Activated CD4-positive, alpha-beta T cell treated with anti-CD3 and anti-CD28 coated beads for 36 hours (primary cell): ENCODE data around the gene ABCC11. TPM values are rescaled to one million over a fixed set of nuclear protein-coding genes. Genes with fewer than 3 reads are reported as not detected.
"Not testable (repeated sequence)": the region's sequence is repeated elsewhere in the genome, so short reads cannot be mapped to it uniquely, and the experiment has no call there.

Experiments used
- ATAC-seq: fragments of 200-7000 bp; cut with Tn5 transposase; one replicate; pipeline ENCODE4 v1.10.0; 2021; ENCODE audit warnings: mild to moderate bottlenecking, moderate library complexity
- CTCF ChIA-PET: fragments of 350-600 bp; sonication (Branson Sonifier 250); formaldehyde crosslinking; loops from one replicate; lab custom pipeline; 2021; ENCODE audit warnings: antibody characterized with exemption; lab: Charles Lee
- POLR2A ChIA-PET: fragments of 350-600 bp; sonication (Branson Sonifier 250); formaldehyde crosslinking; loops from one replicate; lab custom pipeline; 2021; ENCODE audit warnings: antibody characterized with exemption, inconsistent platforms; lab: Charles Lee
- DNase-seq: peaks from one replicate; pipeline ENCODE4 v3.0.0-alpha.2; 2020
- H3K27ac Mint-ChIP-seq: one replicate; pipeline ENCODE4 v1.8.0; 2021; ENCODE audit warnings: mixed read lengths
- H3K27me3 Mint-ChIP-seq: one replicate; pipeline ENCODE4 v1.8.0; 2021; ENCODE audit warnings: mixed read lengths
- H3K36me3 Mint-ChIP-seq: one replicate; pipeline ENCODE4 v1.8.0; 2021; ENCODE audit warnings: low read depth, mixed read lengths
- H3K4me1 Mint-ChIP-seq: one replicate; pipeline ENCODE4 v1.8.0; 2021; ENCODE audit warnings: mixed read lengths
- H3K4me3 Mint-ChIP-seq: one replicate; pipeline ENCODE4 v1.8.0; 2021; ENCODE audit warnings: mild to moderate bottlenecking, moderate library complexity, mixed read lengths
- H3K9me3 Mint-ChIP-seq: one replicate; pipeline ENCODE4 v1.8.0; 2021; ENCODE audit warnings: low read depth, mixed read lengths
- intact Hi-C, 2 experiments: fragments of 100-400 bp; cut with DNase I in 1 of 2; cut with micrococcal nuclease in 1 of 2; formaldehyde crosslinking; loops; one replicate each; pipeline versions ENCODE4 v1.14.2 to v1.15.1; 2022 to 2024; cut with DNase I, micrococcal nuclease
- total RNA-seq, 2 experiments: library from RNA; stranded (reverse); gene quantifications; one replicate each; pipeline ENCODE4 v1.2.3, GENCODE V29; 2021

The ABCC11 gene
- total RNA-seq, 2 experiments from 2014 or later: 0.07 to 0.35 TPM

- no peaks in the 10 kb centered on the region for H3K9me3 Mint-ChIP-seq
- H3K4me1 Mint-ChIP-seq: no peaks in the 10 kb centered on the region
- no peak for ATAC-seq
- H3K36me3 Mint-ChIP-seq: no peaks in the 10 kb centered on the region
- no peak overlapping the region for H3K27ac Mint-ChIP-seq
- peaks cover 5% of the 10 kb centered on the region for H3K27me3 Mint-ChIP-seq
- DNase-seq: no peak
- intact Hi-C loops: no loop called here
- H3K4me3 Mint-ChIP-seq: no peak overlapping the region
- ChIA-PET CTCF (no interaction called here), POLR2A (no interaction called here)
Measured at GRCh38 chr16:48203974-48204824, 43.1 kb downstream of the ABCC11 start.

- H3K27me3 Mint-ChIP-seq: peaks cover 7% of the 10 kb centered on the region
Measured at GRCh38 chr16:48201515-48202201, 45.7 kb downstream of the ABCC11 start.

GRCh38 chr16:48197294-48197693 is 50.0 kb downstream of the ABCC11 start:
- intact Hi-C loops: no loop called here
- Mint-ChIP-seq H3K9me3 (no peaks in the 10 kb centered on the region), H3K27me3 (peaks cover 5% of the 10 kb centered on the region), H3K4me1 (no peaks in the 10 kb centered on the region), H3K36me3 (no peaks in the 10 kb centered on the region), H3K4me3 (no peak overlapping the region), H3K27ac (no peak overlapping the region)
- DNase-seq: no peak
- ChIA-PET POLR2A (no interaction called here), CTCF (no interaction called here)
- no peak for ATAC-seq

More at GRCh38 chr16:48201515-48202201, 45.7 kb downstream of the ABCC11 start:
- no peak for DNase-seq
- no peaks in the 10 kb centered on the region for H3K4me1 Mint-ChIP-seq
- no peak for ATAC-seq
- no peaks in the 10 kb centered on the region for H3K9me3 Mint-ChIP-seq
- H3K4me3 Mint-ChIP-seq: no peak overlapping the region
- CTCF ChIA-PET: interaction anchor here (0.7 to 1.2 kb wide), 3 partner anchors 11 to 421 kb away, joined by 3 to 4 read pairs (median 3); partner anchors contain the start of gene LONP2
- POLR2A ChIA-PET: no interaction called here
- no peak overlapping the region for H3K27ac Mint-ChIP-seq
- intact Hi-C loops: no loop called here
- H3K36me3 Mint-ChIP-seq: no peaks in the 10 kb centered on the region

- CTCF ChIA-PET: interaction anchor here (0.5 to 0.7 kb wide), 2 partner anchors 439 to 732 kb away, joined by 3 read pairs; no protein-coding TSS in a partner anchor
- H3K4me3 Mint-ChIP-seq: no peak overlapping the region
- DNase-seq: no peak
- intact Hi-C loops: no loop called here
- POLR2A ChIA-PET: no interaction called here
- no peaks in the 10 kb centered on the region for H3K9me3 Mint-ChIP-seq
- H3K27ac Mint-ChIP-seq: no peak overlapping the region
- peaks cover 5% of the 10 kb centered on the region for H3K27me3 Mint-ChIP-seq
- no peaks in the 10 kb centered on the region for H3K36me3 Mint-ChIP-seq
- no peaks in the 10 kb centered on the region for H3K4me1 Mint-ChIP-seq
- ATAC-seq: no peak
Measured at GRCh38 chr16:48194828-48195556, 52.3 kb downstream of the ABCC11 start.

- DNase-seq (no peak), ATAC-seq (no peak)
- no peaks in the 10 kb centered on the region for H3K9me3 Mint-ChIP-seq
- ChIA-PET POLR2A (no interaction called here), CTCF (interaction anchor here (0.7 kb wide), 1 partner anchor 731 kb away, joined by 3 read pairs; no protein-coding TSS in a partner anchor)
- H3K4me3 Mint-ChIP-seq: no peak overlapping the region
- H3K27ac Mint-ChIP-seq: no peak overlapping the region
- H3K36me3 Mint-ChIP-seq: no peaks in the 10 kb centered on the region
- H3K4me1 Mint-ChIP-seq: no peaks in the 10 kb centered on the region
- intact Hi-C loops: no loop called here
- peaks cover 5% of the 10 kb centered on the region for H3K27me3 Mint-ChIP-seq
Measured at GRCh38 chr16:48193846-48194245, 53.5 kb downstream of the ABCC11 start.

- no peaks in the 10 kb centered on the region for H3K27me3 Mint-ChIP-seq
- H3K4me1 Mint-ChIP-seq: peaks cover 4% of the 10 kb centered on the region
- H3K9me3 Mint-ChIP-seq: no peaks in the 10 kb centered on the region
- ATAC-seq (no peak), DNase-seq (no peak)
- POLR2A ChIA-PET: no interaction called here
- intact Hi-C loops: no loop called here
- H3K36me3 Mint-ChIP-seq: no peaks in the 10 kb centered on the region
- H3K27ac Mint-ChIP-seq: no peak overlapping the region
- CTCF ChIA-PET: no interaction called here
- H3K4me3 Mint-ChIP-seq: no peak overlapping the region
Measured at GRCh38 chr16:48188449-48189102, 58.8 kb downstream of the ABCC11 start.

GRCh38 chr16:48187779-48188178 is 59.6 kb downstream of the ABCC11 start:
- no peak overlapping the region for H3K4me3 Mint-ChIP-seq
- H3K9me3 Mint-ChIP-seq: no peaks in the 10 kb centered on the region
- DNase-seq: no peak
- no peaks in the 10 kb centered on the region for H3K36me3 Mint-ChIP-seq
- no peaks in the 10 kb centered on the region for H3K27me3 Mint-ChIP-seq
- POLR2A ChIA-PET: no interaction called here
- no peak overlapping the region for H3K27ac Mint-ChIP-seq
- no peak for ATAC-seq
- intact Hi-C loops: no loop called here
- CTCF ChIA-PET: interaction anchor here (1.1 kb wide), 1 partner anchor 23 kb away, joined by 3 read pairs; no protein-coding TSS in a partner anchor
- H3K4me1 Mint-ChIP-seq: peaks cover 4% of the 10 kb centered on the region

- POLR2A ChIA-PET: no interaction called here
- H3K27me3 Mint-ChIP-seq: no peaks in the 10 kb centered on the region
- CTCF ChIA-PET: interaction anchor here (0.6 kb wide), 1 partner anchor 59 kb away, joined by 3 read pairs; no protein-coding TSS in a partner anchor
- ATAC-seq (no peak), DNase-seq (no peak)
- no peak overlapping the region for H3K27ac Mint-ChIP-seq
- no peaks in the 10 kb centered on the region for H3K36me3 Mint-ChIP-seq
- no peaks in the 10 kb centered on the region for H3K9me3 Mint-ChIP-seq
- no peak overlapping the region for H3K4me3 Mint-ChIP-seq
- intact Hi-C loops: no loop called here
- peaks cover 4% of the 10 kb centered on the region for H3K4me1 Mint-ChIP-seq
Measured at GRCh38 chr16:48184681-48185080, 62.7 kb downstream of the ABCC11 start.

- CTCF ChIA-PET: interaction anchor here (1.6 kb wide), 1 partner anchor 447 kb away, joined by 3 read pairs; no protein-coding TSS in a partner anchor
- no peak overlapping the region for H3K27ac Mint-ChIP-seq
- intact Hi-C loops: no loop called here
- DNase-seq (no peak), ATAC-seq (no peak)
- no peak overlapping the region for H3K4me3 Mint-ChIP-seq
- POLR2A ChIA-PET: no interaction called here
- H3K9me3 Mint-ChIP-seq: no peaks in the 10 kb centered on the region
- no peaks in the 10 kb centered on the region for H3K36me3 Mint-ChIP-seq
- H3K4me1 Mint-ChIP-seq: no peaks in the 10 kb centered on the region
- H3K27me3 Mint-ChIP-seq: no peaks in the 10 kb centered on the region
Measured at GRCh38 chr16:48182979-48183537, 64.3 kb downstream of the ABCC11 start.

- H3K27me3 Mint-ChIP-seq, ATAC-seq, H3K4me3 Mint-ChIP-seq, intact Hi-C loops, DNase-seq, H3K9me3 Mint-ChIP-seq, H3K4me1 Mint-ChIP-seq, POLR2A ChIA-PET, H3K27ac Mint-ChIP-seq, H3K36me3 Mint-ChIP-seq: not testable (repeated sequence)
- CTCF ChIA-PET: interaction anchor here (1.6 kb wide), 1 partner anchor 448 kb away, joined by 3 read pairs; no protein-coding TSS in a partner anchor
Measured at GRCh38 chr16:48181746-48182520, 65.4 kb downstream of the ABCC11 start.
